Lower lobe of right lung (tissue), 2 donors: Measurements from ENCODE around the gene AMN1. TPM values are rescaled to one million over a fixed set of nuclear protein-coding genes. Genes with fewer than 3 reads are reported as not detected.
"Not testable (repeated sequence)": the region's sequence is repeated elsewhere in the genome, so short reads cannot be mapped to it uniquely, and the experiment has no call there.

Experiments used
- ATAC-seq, 2 donors: fragments of 200-7000 bp; cut with Tn5 transposase; one replicate each; pipeline ENCODE4 v1.9.1; 2020 to 2022; ENCODE audit warnings: mild to moderate bottlenecking in 2 of 2, moderate library complexity in 2 of 2
- DNase-seq: peaks from one replicate; pipeline ENCODE4 v3.0.0-alpha.2; 2020
- H3K27ac ChIP-seq: fragments of 200-600 bp; one replicate; pipeline ENCODE4 v1.8.0; 2022
- H3K27me3 ChIP-seq: fragments of 200-600 bp; one replicate; pipeline ENCODE4 v1.8.0; 2022; ENCODE audit warnings: low read depth
- H3K36me3 ChIP-seq: fragments of 200-600 bp; one replicate; pipeline ENCODE4 v1.8.0; 2022; ENCODE audit warnings: mild to moderate bottlenecking
- H3K4me1 ChIP-seq: fragments of 200-600 bp; one replicate; pipeline ENCODE4 v1.8.0; 2022
- H3K4me3 ChIP-seq: fragments of 200-600 bp; one replicate; pipeline ENCODE4 v1.8.0; 2022; ENCODE audit warnings: mild to moderate bottlenecking
- H3K9me3 ChIP-seq: fragments of 200-600 bp; one replicate; pipeline ENCODE4 v1.8.0; 2022
- intact Hi-C: fragments of 100-400 bp; cut with DNase I; formaldehyde crosslinking; loops from one replicate; pipeline ENCODE4 v1.11.0; 2022
- total RNA-seq: library from RNA; stranded (reverse); fragmentation: NEBNext Ultra II Directional; extraction: Animal tissue kit (Norgen Biotek cat#: 25700); gene quantifications from one replicate; pipeline ENCODE4 v1.2.1, GENCODE V29; 2021
- TF ChIP-seq, protein P1 (sequence below): fragments of 200-600 bp; IDR thresholded peaks from one replicate; pipeline ENCODE4 v1.8.0; 2022; ENCODE audit warnings: antibody characterized with exemption, mild to moderate bottlenecking
- donor health status: DM: no; HTN: yes; CAD: no; lungs with severe emphysema.

Gene AMN1
- total RNA-seq, 1 donor from 2014 or later = 7.7 TPM

DNA sequence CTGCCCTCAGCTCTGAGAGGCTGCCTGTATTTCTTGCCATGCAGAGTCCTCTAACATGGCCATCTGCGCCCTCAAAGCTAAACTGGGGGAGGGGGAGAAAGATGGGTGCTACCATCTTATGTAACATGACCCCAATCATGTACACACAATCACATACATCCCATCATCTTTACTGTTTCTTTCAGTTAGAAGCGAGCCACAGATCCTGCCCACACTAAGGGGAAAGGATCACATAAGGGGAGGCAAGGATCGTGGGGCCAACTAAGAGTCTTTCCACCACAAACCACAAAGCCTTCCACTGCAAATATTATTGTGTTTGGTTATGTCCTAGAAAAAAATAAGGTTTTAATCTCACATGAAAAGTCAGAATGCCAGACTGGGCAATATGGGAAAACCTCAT is 11.8 kb upstream of the AMN1 start:
- no peak overlapping the region for H3K27ac ChIP-seq
- DNase-seq (no peak), ATAC-seq (no peak)
- no peaks in the 10 kb centered on the region for H3K27me3 ChIP-seq
- intact Hi-C loops = no loop called here
- H3K9me3 ChIP-seq = no peaks in the 10 kb centered on the region
- H3K4me1 ChIP-seq = no peaks in the 10 kb centered on the region
- no peaks in the 10 kb centered on the region for H3K36me3 ChIP-seq
- H3K4me3 ChIP-seq = no peak overlapping the region
- TF ChIP-seq, protein P1, sequence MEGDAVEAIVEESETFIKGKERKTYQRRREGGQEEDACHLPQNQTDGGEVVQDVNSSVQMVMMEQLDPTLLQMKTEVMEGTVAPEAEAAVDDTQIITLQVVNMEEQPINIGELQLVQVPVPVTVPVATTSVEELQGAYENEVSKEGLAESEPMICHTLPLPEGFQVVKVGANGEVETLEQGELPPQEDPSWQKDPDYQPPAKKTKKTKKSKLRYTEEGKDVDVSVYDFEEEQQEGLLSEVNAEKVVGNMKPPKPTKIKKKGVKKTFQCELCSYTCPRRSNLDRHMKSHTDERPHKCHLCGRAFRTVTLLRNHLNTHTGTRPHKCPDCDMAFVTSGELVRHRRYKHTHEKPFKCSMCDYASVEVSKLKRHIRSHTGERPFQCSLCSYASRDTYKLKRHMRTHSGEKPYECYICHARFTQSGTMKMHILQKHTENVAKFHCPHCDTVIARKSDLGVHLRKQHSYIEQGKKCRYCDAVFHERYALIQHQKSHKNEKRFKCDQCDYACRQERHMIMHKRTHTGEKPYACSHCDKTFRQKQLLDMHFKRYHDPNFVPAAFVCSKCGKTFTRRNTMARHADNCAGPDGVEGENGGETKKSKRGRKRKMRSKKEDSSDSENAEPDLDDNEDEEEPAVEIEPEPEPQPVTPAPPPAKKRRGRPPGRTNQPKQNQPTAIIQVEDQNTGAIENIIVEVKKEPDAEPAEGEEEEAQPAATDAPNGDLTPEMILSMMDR = no peak

DNA sequence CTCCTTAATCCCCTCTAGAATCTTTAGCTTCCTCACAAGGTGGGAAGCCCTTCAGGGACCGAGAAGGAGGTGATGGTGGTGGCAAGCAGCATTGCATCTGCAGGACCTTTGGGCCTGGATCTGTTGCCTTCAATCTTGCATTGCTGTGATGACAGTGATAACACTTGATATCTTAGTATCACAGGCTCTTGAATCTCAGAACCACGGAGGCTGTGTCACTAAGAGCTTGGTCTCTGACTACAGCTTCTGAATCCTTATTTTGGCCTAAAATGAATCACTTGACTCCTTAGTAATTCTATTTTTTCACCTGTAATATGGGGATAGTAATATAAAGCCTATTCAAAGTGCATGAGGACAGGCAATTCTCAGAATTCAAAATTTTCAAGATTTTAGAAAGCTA is 8.9 kb upstream of the AMN1 start:
- Histone ChIP-seq H3K27ac (no peak overlapping the region), H3K4me1 (peaks cover 13% of the 10 kb centered on the region), H3K27me3 (no peaks in the 10 kb centered on the region), H3K9me3 (no peaks in the 10 kb centered on the region), H3K36me3 (no peaks in the 10 kb centered on the region), H3K4me3 (no peak overlapping the region)
- TF ChIP-seq, protein P1 = no peak
- intact Hi-C loops = no loop called here
- DNase-seq (no peak), ATAC-seq (no peak)

DNA sequence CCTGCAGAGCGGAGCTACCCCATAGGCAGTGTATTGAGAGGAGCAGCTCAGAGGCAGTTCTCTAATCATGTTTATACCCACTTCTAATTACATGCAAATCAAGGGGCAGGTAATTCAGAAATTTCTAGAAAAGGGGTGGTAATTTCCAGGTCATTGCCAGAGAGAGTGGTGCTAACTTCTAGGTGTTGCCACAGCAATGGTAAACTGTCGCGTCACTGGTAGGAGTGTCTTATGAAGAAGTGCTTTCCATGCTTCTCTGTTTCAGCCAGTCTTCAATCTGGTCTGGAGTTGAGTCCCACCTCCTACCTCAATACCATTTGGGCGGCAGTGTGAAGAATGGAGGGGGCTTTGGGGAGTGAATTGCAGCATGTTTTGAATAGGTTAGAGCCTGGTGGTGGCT is 8.5 kb upstream of the AMN1 start:
- H3K9me3 ChIP-seq = no peaks in the 10 kb centered on the region
- H3K27ac ChIP-seq = no peak overlapping the region
- ATAC-seq = no peak
- no peak for DNase-seq
- TF ChIP-seq, protein P1 = no peak
- H3K36me3 ChIP-seq = no peaks in the 10 kb centered on the region
- intact Hi-C loops = no loop called here
- H3K27me3 ChIP-seq = no peaks in the 10 kb centered on the region
- no peak overlapping the region for H3K4me3 ChIP-seq
- H3K4me1 ChIP-seq = peaks cover 17% of the 10 kb centered on the region

DNA sequence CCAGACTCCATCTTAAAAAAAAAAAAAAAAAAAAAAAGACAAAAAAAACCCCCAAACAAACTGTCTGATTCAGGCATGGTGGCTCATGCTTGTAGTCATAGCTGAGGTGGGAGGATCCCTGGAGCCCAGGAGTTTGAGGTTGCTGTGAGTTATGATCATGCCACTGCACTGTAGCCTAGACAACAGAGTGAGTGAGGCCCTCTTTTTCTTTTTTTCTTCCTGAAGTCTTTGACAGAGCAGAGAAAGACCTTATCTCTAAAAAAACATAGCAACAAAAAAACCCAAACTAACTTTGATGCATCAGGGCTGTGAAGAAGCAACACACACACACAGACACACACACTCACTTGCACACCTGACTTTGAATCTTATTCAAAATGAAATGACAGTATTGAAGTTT is 7.7 kb upstream of the AMN1 start:
- TF ChIP-seq, protein P1 = no peak
- no peaks in the 10 kb centered on the region for H3K9me3 ChIP-seq
- no peaks in the 10 kb centered on the region for H3K36me3 ChIP-seq
- H3K27me3 ChIP-seq = no peaks in the 10 kb centered on the region
- H3K4me3 ChIP-seq = no peak overlapping the region
- no peak overlapping the region for H3K27ac ChIP-seq
- intact Hi-C loops = no loop called here
- ATAC-seq = no peak
- H3K4me1 ChIP-seq = peaks cover 25% of the 10 kb centered on the region
- DNase-seq = no peak

DNA sequence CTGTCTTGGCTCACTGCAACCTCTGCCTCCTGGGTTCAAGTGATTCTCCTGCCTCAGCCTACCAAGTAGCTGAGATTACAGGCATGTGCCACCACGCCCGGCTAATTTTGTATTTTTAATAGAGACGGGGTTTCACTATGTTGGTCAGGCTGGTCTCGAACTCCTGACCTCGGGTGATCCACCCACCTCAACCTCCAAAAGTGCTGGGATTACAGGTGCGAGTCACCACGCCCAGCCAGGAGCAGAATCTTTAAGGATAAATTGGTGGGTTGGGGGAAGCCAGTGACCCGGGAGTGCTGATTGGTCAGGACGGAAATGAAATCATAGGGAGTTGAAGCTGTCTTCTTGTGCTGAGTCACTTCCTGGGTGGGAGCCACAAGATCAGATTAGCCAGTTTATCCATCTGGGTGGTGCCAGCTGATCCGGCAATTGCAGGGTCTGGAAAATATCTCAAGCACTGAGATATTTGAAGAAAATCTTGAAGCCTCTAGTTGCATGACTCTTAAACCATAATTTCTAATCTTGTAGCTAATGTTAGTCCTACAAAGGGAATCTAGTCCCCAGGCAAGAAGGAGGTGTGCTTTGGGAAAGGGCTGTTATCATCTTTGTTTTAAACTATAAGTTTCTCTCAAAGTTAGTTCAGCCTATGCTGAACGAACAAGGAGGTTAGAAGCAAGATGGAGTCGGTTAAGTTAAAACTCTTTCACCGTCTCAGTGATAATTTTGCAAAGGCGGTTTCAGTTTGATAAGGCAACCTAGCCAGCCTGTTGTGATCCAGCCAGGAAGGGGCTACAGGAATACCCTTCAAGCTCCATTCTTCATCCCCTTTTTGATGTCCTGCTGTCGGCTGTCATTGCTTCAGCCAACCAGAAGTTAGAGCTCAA is 5.0 kb upstream of the AMN1 start:
- Histone ChIP-seq H3K9me3 (peaks cover 14% of the 10 kb centered on the region), H3K27ac (peak overlapping the region; percentile 85), H3K4me1 (peaks cover 46% of the 10 kb centered on the region)
- intact Hi-C loops, H3K36me3 ChIP-seq, DNase-seq, H3K27me3 ChIP-seq, ATAC-seq, H3K4me3 ChIP-seq: not testable (repeated sequence)

DNA sequence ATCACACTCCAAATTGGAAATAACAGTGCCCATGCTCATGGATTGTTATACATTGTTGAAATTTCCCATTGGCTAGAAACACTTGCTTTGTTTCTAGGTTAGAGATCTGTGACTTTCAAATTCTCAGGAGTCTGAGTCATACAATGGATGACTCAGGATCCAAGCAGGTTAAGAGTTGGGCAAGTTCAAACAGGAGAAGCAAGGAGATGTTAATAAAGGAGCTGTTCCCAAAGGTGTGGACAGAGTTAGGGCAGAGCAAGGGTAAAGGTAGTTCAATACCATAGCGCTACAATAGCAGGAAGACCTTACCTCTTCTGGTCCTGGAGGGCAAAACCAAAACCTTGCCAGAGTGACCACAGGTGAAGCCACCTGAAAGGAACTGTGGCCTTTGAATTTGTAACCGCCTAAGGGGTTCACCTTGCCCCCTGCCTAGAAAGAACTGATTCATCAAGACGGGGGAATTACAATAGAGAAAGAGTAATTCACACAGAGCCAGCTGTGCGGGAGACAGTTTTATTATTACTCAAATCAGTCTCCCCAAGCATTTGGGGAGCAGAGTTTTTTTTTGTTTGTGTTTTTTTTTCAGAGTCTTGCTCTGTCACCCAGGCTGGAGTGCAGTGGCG is 4.2 kb upstream of the AMN1 start:
- intact Hi-C loops = no loop called here
- ATAC-seq = peak; percentile 17 to 46
- no peak overlapping the region for H3K4me3 ChIP-seq
- DNase-seq = no peak
- no peaks in the 10 kb centered on the region for H3K27me3 ChIP-seq
- H3K9me3 ChIP-seq = peaks cover 14% of the 10 kb centered on the region
- TF ChIP-seq, protein P1 = no peak
- H3K27ac ChIP-seq = peak overlapping the region; percentile 85
- peaks cover 49% of the 10 kb centered on the region for H3K4me1 ChIP-seq
- no peaks in the 10 kb centered on the region for H3K36me3 ChIP-seq

DNA sequence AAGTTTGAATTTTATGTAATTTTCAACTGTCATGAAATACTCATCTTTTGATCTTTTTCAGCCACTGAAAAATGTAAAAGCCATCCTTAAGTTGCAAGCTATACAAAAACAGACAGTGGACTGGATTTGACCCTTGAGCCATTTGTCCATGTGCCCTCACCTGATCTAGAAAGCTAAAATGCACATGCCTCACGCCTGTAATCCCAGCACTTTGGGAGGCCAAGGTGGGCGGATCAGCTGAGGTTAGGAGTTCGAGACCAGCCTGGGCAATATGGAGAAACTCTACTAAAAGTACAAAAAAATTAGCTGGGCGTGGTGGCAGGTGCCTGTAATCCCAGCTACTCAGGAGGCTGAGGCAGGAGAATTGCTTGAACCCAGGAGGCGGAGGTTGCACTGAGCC is 2.4 kb upstream of the AMN1 start:
- Histone ChIP-seq H3K9me3 (peaks cover 14% of the 10 kb centered on the region), H3K27ac (peak overlapping the region; percentile 85), H3K4me1 (peaks cover 55% of the 10 kb centered on the region)
- intact Hi-C loops, ATAC-seq, H3K27me3 ChIP-seq, DNase-seq, H3K4me3 ChIP-seq, H3K36me3 ChIP-seq: not testable (repeated sequence)
